Left forelimb (tissue), 1 donor: Measurements from ENCODE around the gene DLST.

ENCODE experiments used
- DNase-seq: peaks from one replicate; pipeline ENCODE4 v3.0.0-alpha.2; 2018; ENCODE audit warnings: low spot score

DLST gene

GRCh38 chr14:74896400-74896799, 14.7 kb downstream of the DLST start:
- DNase-seq, result no peak

GRCh38 chr14:74897642-74898041, 15.9 kb downstream of the DLST start:
- no peak for DNase-seq

GRCh38 chr14:74898083-74898482, 16.4 kb downstream of the DLST start:
- DNase-seq, result no peak

GRCh38 chr14:74898694-74899093, 17.0 kb downstream of the DLST start:
- no peak for DNase-seq

GRCh38 chr14:74902941-74903705, 21.4 kb downstream of the DLST start:
- no peak for DNase-seq

GRCh38 chr14:74904635-74905503, 23.2 kb downstream of the DLST start:
- DNase-seq, result no peak

- no peak for DNase-seq
Observed at GRCh38 chr14:74905595-74906142, 24.0 kb downstream of the DLST start.

GRCh38 chr14:74906925-74907521, 25.3 kb downstream of the DLST start:
- no peak for DNase-seq

GRCh38 chr14:74907744-74908143, 26.0 kb downstream of the DLST start:
- no peak for DNase-seq

GRCh38 chr14:74908861-74909341, 27.2 kb downstream of the DLST start:
- DNase-seq, result no peak

GRCh38 chr14:74909501-74909900, 27.8 kb downstream of the DLST start:
- no peak for DNase-seq

- no peak for DNase-seq
Observed at GRCh38 chr14:74909911-74910310, 28.2 kb downstream of the DLST start.

GRCh38 chr14:74910556-74910955, 28.8 kb downstream of the DLST start:
- DNase-seq, result no peak

- no peak for DNase-seq
Observed at GRCh38 chr14:74911221-74911620, 29.5 kb downstream of the DLST start.

GRCh38 chr14:74911704-74912103, 30.0 kb downstream of the DLST start:
- no peak for DNase-seq

GRCh38 chr14:74912111-74912510, 30.4 kb downstream of the DLST start:
- DNase-seq, result no peak

GRCh38 chr14:74912801-74913200, 31.1 kb downstream of the DLST start:
- no peak for DNase-seq

GRCh38 chr14:74913393-74913910, 31.7 kb downstream of the DLST start:
- DNase-seq, result no peak

- DNase-seq, result peak; percentile 85
Observed at GRCh38 chr14:74913986-74914573, 32.4 kb downstream of the DLST start.

GRCh38 chr14:74915426-74915825, 33.7 kb downstream of the DLST start:
- DNase-seq, result no peak

GRCh38 chr14:74915826-74916225, 34.1 kb downstream of the DLST start:
- DNase-seq, result no peak

GRCh38 chr14:74917178-74917543, 35.4 kb downstream of the DLST start:
- no peak for DNase-seq
